ENCODE measurements around the gene ZNF263. TPM values are rescaled to one million over a fixed set of nuclear protein-coding genes. Genes with fewer than 3 reads are reported as not detected.

ZNF263 gene
- total and polyA plus RNA-seq, 2 of the 13 experiments (the other 11 are each of a cell fraction or from before 2014, with no cell fraction given) = 10.2 to 41.2 TPM

DNA sequence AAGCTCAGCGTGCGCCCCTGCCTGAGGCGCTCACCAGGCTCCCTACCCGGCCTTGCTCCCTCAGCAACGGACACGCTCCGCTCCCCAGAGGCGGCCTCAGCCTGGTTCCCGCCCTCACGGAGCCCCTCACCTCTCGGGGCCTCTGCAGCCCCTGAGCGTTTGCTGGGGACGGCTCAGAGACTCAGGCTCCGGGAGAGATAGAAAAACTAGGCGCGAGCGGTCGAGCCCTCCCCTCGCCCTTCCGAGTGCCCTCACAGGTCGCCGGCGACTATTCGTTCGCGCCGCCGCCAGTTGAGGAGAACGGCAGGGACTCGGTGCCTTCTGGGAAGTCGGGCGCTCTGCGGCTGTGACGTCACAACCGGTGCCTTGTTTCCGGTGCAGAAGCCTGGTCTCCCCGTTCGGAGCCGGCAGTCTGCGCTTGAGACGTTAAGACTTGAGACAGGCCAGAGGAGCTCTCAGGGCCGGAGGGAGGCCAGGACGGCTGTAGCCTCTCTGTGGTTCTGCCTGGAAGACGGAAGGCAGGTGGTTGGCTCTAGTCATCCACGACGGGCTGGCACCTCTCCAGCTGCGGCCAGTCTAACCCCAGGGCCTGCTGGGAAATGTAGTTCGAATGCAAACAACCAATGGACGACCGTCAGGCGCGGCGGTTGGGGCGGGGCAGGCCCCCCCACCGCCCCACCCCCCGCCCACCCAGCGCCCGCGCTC is 48.3 kb upstream of the ZNF263 start, which contains the start of gene ZNF200 (continued):
- TF ChIP-seq EHMT2 (IDR thresholded peaks at IDR 0.05; ENCODE audit: borderline replicate concordance, low read depth, low read length) (no peak), ZBTB33 (CRISPR knock-in tag; IDR thresholded peaks at IDR 0.05) (no peak; the same call in 1 of the 2 replicates), ZBTB3 (CRISPR knock-in tag; IDR thresholded peaks at IDR 0.05; ENCODE audit: borderline replicate concordance, low read depth) (no peak), ZSCAN20 (CRISPR knock-in tag; IDR thresholded peaks at IDR 0.05; ENCODE audit: borderline replicate concordance) (peak; percentile 74; the same call in 1 of the 2 replicates), SMYD3 (CRISPR knock-in tag; IDR thresholded peaks at IDR 0.05) (no peak), ZNF709 (CRISPR knock-in tag; IDR thresholded peaks at IDR 0.05) (peak; percentile 47; the same call in 1 of the 2 replicates), ZNF556 (CRISPR knock-in tag; IDR thresholded peaks at IDR 0.05; ENCODE audit: borderline replicate concordance) (peak; percentile 64; the same call in 1 of the 2 replicates), HNF1A (IDR thresholded peaks at IDR 0.05; ENCODE audit: low read depth) (no peak), HNF1A (CRISPR knock-in tag; IDR thresholded peaks at IDR 0.05; ENCODE audit: borderline replicate concordance) (peak; percentile 52; the same call in 1 of the 2 replicates), GPN1 (CRISPR knock-in tag; IDR thresholded peaks at IDR 0.05; ENCODE audit: borderline replicate concordance) (no peak), PHF5A (CRISPR knock-in tag; IDR thresholded peaks at IDR 0.05; ENCODE audit: low read depth, unreplicated experiment) (no peak), HOXD1 (CRISPR knock-in tag; IDR thresholded peaks at IDR 0.05) (0 out of 2 replicates have a peak, but pooled peaks have one; percentile 56), ZNF746 (CRISPR knock-in tag; IDR thresholded peaks at IDR 0.05) (peak; percentile 61; the same call in 1 of the 2 replicates), SP1 (IDR thresholded peaks at IDR 0.05) (no peak), SP1 (CRISPR knock-in tag; IDR thresholded peaks at IDR 0.05) (peak; percentile 21; the same call in 1 of the 2 replicates), CREB3 (CRISPR knock-in tag; IDR thresholded peaks at IDR 0.05) (no peak)
- TF ChIP-seq, protein P1, sequence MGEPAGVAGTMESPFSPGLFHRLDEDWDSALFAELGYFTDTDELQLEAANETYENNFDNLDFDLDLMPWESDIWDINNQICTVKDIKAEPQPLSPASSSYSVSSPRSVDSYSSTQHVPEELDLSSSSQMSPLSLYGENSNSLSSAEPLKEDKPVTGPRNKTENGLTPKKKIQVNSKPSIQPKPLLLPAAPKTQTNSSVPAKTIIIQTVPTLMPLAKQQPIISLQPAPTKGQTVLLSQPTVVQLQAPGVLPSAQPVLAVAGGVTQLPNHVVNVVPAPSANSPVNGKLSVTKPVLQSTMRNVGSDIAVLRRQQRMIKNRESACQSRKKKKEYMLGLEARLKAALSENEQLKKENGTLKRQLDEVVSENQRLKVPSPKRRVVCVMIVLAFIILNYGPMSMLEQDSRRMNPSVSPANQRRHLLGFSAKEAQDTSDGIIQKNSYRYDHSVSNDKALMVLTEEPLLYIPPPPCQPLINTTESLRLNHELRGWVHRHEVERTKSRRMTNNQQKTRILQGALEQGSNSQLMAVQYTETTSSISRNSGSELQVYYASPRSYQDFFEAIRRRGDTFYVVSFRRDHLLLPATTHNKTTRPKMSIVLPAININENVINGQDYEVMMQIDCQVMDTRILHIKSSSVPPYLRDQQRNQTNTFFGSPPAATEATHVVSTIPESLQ (CRISPR knock-in tag; conservative IDR thresholded peaks at IDR 0.05) = 0 out of 2 replicates have a peak, but pooled peaks have one; percentile 31
- TF ChIP-seq, protein P2, sequence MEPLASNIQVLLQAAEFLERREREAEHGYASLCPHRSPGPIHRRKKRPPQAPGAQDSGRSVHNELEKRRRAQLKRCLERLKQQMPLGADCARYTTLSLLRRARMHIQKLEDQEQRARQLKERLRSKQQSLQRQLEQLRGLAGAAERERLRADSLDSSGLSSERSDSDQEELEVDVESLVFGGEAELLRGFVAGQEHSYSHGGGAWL (CRISPR knock-in tag; IDR thresholded peaks at IDR 0.05) = 0 out of 2 replicates have a peak, but pooled peaks have one; percentile 32

All from HepG2 (cell line).